HG02763 (cell line): ENCODE data around the gene OBSCN.
A peak's percentile ranks its signal among the peaks of the same experiment; 100 is the strongest.
"Not testable (repeated sequence)": the region's sequence is repeated elsewhere in the genome, so short reads cannot be mapped to it uniquely, and the experiment has no call there.

Source experiments
- ATAC-seq: cut with Tn5 transposase; IDR thresholded peaks from one replicate; pipeline ENCODE4 v1.9.1; 2021; ENCODE audit warnings: mild to moderate bottlenecking, moderate library complexity; ENCODE audit not compliant: unreplicated experiment

The OBSCN gene

DNA sequence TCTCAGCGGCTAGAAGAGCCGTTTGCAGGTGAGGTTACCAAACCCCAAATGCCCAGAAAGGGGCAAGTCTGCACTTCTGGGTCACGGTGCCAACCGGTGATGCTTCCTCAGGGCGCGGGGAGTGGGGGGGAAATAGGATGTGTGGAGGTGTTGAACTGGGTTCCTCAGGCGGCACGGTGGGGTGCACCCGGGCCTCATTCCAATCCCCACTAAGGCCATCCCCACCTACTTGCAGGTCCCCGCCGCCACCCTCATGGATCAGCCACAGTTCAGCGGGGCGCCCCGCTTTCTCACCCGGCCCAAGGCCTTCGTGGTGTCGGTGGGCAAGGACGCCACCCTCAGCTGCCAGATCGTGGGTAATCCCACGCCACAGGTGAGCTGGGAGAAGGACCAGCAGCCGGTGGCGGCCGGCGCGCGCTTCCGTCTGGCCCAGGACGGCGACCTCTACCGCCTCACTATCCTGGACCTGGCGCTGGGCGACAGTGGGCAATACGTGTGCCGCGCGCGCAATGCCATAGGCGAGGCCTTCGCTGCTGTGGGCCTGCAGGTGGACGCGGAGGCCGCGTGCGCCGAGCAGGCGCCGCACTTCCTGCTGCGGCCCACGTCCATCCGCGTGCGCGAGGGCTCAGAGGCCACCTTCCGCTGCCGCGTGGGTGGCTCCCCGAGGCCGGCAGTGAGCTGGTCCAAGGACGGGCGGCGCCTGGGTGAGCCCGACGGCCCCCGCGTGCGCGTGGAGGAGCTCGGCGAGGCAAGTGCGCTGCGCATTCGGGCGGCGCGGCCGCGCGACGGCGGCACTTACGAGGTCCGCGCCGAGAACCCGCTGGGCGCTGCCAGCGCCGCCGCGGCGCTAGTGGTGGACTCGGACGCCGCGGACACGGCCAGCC lies 3.9 kb downstream of the OBSCN start:
- ATAC-seq: no peak

GRCh38 chr1:228212415-228212965 lies 4.6 kb downstream of the OBSCN start:
- no peak for ATAC-seq

GRCh38 chr1:228212966-228213844 lies 5.4 kb downstream of the OBSCN start:
- ATAC-seq: peak; percentile 87

GRCh38 chr1:228213917-228214808 lies 6.3 kb downstream of the OBSCN start:
- no peak for ATAC-seq

GRCh38 chr1:228214921-228215662 lies 7.2 kb downstream of the OBSCN start:
- no peak for ATAC-seq

DNA sequence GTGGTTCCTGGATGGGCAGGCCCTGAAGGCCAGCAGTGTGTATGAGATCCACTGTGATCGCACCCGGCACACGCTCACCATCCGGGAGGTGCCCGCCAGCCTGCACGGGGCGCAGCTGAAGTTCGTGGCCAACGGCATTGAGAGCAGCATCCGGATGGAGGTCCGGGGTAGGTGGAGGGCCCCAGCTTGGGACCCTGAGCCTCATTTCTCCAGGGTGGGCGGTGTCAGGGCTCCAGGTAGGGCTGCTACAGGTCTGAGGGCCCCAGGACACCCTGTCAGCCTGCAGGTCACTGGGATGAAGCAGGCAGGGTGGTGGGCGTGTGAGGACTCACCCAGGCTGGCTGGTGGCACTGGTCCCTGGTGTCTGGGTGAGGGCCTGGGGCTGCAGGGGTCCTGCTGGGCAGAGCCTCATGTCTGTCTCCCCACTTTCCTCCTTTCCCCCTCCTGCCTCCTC lies 7.8 kb downstream of the OBSCN start:
- no peak for ATAC-seq

DNA sequence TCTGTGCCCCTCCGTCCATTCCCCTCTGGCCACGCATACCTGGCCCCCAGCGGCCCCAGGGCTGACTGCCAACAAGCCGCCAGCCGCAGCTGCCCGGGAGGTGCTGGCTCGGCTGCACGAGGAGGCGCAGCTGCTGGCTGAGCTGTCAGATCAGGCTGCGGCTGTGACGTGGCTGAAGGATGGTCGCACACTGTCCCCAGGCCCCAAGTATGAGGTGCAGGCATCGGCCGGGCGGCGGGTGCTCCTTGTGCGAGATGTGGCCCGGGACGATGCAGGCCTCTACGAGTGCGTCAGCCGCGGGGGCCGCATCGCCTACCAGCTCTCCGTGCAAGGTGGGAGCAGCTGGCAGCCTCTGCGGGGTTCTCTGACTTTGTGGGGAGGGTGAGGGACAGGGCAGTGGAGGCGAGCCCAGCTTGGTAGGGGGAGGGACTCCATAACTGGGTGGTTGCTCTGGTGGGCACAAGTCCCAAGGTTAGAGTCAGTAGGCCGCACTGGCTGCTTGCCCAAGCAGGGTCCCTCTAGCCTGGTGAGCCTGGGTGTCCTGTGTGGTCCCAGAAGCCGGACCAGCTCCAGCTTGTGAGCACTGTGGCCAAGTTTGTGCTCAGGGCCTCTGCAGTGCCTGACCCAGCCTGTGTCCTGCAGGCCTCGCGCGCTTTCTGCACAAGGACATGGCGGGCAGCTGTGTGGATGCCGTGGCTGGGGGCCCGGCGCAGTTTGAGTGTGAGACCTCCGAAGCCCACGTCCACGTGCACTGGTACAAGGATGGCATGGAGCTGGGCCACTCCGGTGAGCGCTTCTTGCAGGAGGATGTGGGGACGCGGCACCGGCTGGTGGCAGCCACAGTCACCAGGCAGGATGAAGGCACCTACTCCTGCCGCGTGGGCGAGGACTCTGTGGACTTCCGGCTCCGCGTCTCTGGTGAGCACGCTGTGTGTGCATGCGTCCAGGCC lies 8.8 kb downstream of the OBSCN start:
- no peak for ATAC-seq

GRCh38 chr1:228217551-228218344 lies 9.9 kb downstream of the OBSCN start:
- no peak for ATAC-seq

DNA sequence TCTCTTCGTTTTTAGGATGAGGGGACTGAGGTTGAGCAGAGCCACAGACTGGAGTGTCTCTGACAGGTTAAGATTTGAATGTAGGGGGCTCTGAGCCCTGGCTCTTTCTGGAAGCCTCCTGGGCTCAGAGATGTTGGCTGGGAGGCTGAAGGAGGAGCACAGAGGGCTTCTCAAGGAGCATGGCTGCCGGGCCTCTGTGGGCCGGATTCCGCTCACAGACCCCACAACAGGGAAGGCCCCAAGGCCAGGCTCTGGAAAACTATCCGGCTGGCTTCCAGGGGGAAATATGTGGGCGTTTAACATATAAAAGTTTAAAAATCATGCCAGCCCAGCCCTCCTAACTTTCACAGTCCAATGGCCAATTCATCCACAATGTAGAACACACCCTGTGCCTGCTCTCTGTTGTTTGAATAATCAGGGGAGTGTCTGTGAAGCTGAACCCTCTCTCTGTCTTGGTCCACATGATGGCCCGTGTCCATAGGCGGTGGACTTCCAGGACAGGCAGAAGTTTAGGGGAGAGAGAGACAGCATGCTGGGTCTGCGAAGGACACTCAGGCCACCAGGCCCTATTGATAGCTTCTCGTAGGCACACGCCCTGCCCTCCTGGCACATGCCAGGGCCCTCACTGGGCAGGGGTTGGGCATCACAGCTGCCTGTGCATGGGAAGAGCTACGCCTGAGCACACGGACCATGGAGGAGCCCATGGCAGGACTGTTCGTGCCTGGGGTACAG lies 10.8 kb downstream of the OBSCN start:
- ATAC-seq: no peak

DNA sequence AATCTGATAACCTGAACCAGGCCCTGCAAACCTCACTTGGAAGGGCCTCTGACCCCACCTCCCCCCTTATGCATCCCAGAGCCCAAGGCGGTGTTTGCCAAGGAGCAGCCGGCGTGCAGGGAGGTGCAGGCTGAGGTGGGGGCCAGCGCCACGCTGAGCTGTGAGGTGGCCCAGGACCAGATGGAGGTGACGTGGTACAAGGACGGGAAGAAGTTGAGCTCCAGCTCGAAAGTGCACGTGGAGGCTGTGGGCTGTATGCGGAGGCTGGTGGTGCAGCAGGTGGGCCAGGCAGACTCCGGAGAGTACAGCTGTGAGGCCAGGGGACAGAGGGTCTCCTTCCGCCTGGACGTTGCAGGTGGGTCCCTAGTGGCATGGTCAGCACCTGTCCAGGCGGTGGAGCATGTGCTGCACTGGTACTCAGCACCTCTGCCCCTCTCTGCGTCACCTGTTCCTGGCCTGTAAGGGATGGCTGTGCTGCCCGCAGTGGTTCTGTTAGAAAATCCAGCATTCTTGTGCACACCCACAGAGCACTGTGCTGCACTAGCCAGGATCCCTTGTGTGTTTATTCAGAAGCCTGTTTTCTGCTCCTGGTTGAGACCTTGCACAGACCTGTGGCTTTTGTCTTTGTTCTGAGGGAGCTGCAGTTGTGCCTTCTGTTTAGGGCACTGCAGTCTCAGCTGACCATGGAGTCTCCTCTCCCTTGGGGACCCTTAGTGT lies 11.6 kb downstream of the OBSCN start:
- ATAC-seq: no peak

- ATAC-seq: no peak
These were observed 12.3 kb downstream of the OBSCN start for GRCh38 chr1:228219962-228220780.

- ATAC-seq: not testable (repeated sequence)
These were observed 13.3 kb downstream of the OBSCN start for GRCh38 chr1:228221097-228221496.

- no peak for ATAC-seq
These were observed 14.7 kb downstream of the OBSCN start for GRCh38 chr1:228222548-228222947.

DNA sequence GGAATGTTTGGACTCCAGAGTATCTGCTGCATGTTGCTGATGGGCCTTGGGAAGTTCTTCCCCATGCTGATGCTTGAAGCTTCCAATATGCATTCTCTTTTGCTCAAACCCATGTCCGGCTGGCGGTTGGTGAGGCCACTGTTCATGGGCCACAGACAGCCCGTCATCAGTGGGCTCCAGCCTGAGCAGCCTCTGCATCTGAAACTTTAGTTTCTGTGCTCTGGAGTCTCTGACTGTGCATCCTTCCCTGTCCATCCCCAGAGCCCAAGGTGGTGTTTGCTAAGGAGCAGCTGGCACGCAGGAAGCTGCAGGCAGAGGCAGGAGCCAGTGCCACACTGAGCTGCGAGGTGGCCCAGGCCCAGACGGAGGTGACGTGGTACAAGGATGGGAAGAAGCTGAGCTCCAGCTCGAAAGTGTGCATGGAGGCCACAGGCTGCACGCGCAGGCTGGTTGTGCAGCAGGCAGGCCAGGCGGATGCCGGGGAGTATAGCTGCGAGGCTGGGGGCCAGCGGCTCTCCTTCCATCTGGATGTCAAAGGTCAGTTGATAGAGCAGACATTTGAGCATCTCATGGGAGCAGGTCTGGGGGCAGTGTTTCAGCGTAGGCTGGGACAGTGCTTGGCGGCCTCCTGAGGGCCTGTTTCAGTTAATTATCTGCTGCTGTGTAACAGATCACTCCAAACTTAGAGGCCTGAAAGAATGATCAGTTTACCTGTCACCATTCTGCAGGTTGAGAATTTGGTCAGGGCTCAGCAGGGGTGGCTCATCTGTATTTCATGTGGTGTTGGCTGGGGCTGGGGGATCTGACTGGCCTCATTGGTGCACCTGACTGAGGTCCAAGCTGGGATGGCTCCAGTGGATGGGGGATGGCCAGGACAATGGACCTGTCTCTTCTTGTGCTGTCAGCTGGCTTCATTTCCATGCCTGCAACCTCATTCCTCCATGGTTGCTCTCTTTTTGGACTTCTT lies 16.6 kb downstream of the OBSCN start:
- ATAC-seq: no peak
